Activated T-cell treated with anti-CD3 and anti-CD28 coated beads, Interleukin-2, amount 50 U/mL, for 72 hours (primary cell): ENCODE measurements around the gene GRAMD4. TPM values are rescaled to one million over a fixed set of nuclear protein-coding genes. Genes with fewer than 3 reads are reported as not detected.
A peak's percentile ranks its signal among the peaks of the same experiment; 100 is the strongest.

Experiments
- ATAC-seq, 2 donors: fragments of 150-1000 bp; cut with Tn5 transposase; replicated peaks in 1 of 2; 2 replicates each; pipeline ENCODE4 v1.10.0; 2021; ENCODE audit warnings: moderate library complexity in 2 of 2, mild to moderate bottlenecking in 1 of 2
- DNase-seq, 2 donors: peaks; one replicate each; pipeline ENCODE4 v3.0.0; 2021 to 2022; ENCODE audit warnings: mixed read lengths in 1 of 2
- H3K27ac Mint-ChIP-seq: one replicate; pipeline ENCODE4 v1.8.0; 2022; ENCODE audit warnings: mild to moderate bottlenecking, moderate library complexity, mixed read lengths
- H3K27me3 Mint-ChIP-seq: one replicate; pipeline ENCODE4 v1.8.0; 2022; ENCODE audit warnings: low read depth, mixed read lengths
- H3K36me3 Mint-ChIP-seq, 2 donors: one replicate each; pipeline ENCODE4 v1.8.0; 2022; ENCODE audit warnings: mixed read lengths in 2 of 2, mild to moderate bottlenecking in 1 of 2; ENCODE audit not compliant: insufficient read depth in 2 of 2
- H3K4me1 Mint-ChIP-seq: one replicate; pipeline ENCODE4 v1.8.0; 2022; ENCODE audit warnings: low read depth, mixed read lengths
- H3K4me3 Mint-ChIP-seq, 2 donors: one replicate each; pipeline ENCODE4 v1.8.0; 2022; ENCODE audit warnings: mild to moderate bottlenecking in 2 of 2, mixed read lengths in 2 of 2, moderate library complexity in 2 of 2
- H3K9me3 Mint-ChIP-seq, 2 donors: one replicate each; pipeline ENCODE4 v1.8.0; 2022; ENCODE audit warnings: mixed read lengths in 2 of 2
- total RNA-seq, 2 donors: library from RNA; stranded (reverse); gene quantifications; one replicate each; pipeline ENCODE4 v1.2.3, GENCODE V29; 2022

The GRAMD4 gene
- total RNA-seq, 2 donors from 2014 or later = 42.8 to 53.5 TPM

- no peak for ATAC-seq
- H3K36me3 Mint-ChIP-seq = peaks cover 0 to 10% of the 10 kb centered on the region in 2 donors
- no peaks in the 10 kb centered on the region for H3K27me3 Mint-ChIP-seq
- DNase-seq = no peak
- no peak overlapping the region for H3K27ac Mint-ChIP-seq
- H3K9me3 Mint-ChIP-seq = no peaks in the 10 kb centered on the region
- H3K4me1 Mint-ChIP-seq = peaks cover 42% of the 10 kb centered on the region
- no peak overlapping the region for H3K4me3 Mint-ChIP-seq
Measured at GRCh38 chr22:46726986-46727317, 106.8 kb downstream of the GRAMD4 start.

GRCh38 chr22:46727813-46728364, 107.7 kb downstream of the GRAMD4 start:
- ATAC-seq (no peak), DNase-seq (no peak)
- Mint-ChIP-seq H3K9me3 (no peaks in the 10 kb centered on the region), H3K27ac (no peak overlapping the region), H3K36me3 (peaks cover 0 to 10% of the 10 kb centered on the region in 2 donors), H3K27me3 (no peaks in the 10 kb centered on the region), H3K4me1 (peaks cover 45% of the 10 kb centered on the region), H3K4me3 (no peak overlapping the region)

GRCh38 chr22:46728470-46728869, 108.3 kb downstream of the GRAMD4 start:
- H3K36me3 Mint-ChIP-seq = peaks cover 0 to 10% of the 10 kb centered on the region in 2 donors
- H3K4me3 Mint-ChIP-seq = no peak overlapping the region
- peaks cover 45% of the 10 kb centered on the region for H3K4me1 Mint-ChIP-seq
- ATAC-seq = no peak
- peak overlapping the region; percentile 15 for H3K27ac Mint-ChIP-seq
- DNase-seq = no peak
- no peaks in the 10 kb centered on the region for H3K9me3 Mint-ChIP-seq
- H3K27me3 Mint-ChIP-seq = no peaks in the 10 kb centered on the region

Other genes with a start within 250 kb of the GRAMD4 start
- 1 to 10 TPM in 1 of 2 donors, under 1 TPM in 1; 0.83 to 1.3 TPM for gene CELSR1, start 82.8 kb upstream of the GRAMD4 start, total RNA-seq
- 10 to 100 TPM; 38.6 to 53.1 TPM for gene CERK, start 117.9 kb downstream of the GRAMD4 start, total RNA-seq
- 10 to 100 TPM; 29.5 to 34.8 TPM for gene TBC1D22A, start 142.3 kb downstream of the GRAMD4 start, total RNA-seq